Fibroblast of the conjunctiva (primary cell): Measurements from ENCODE around the gene CYP11A1.

Experiments used
- DNase-seq: peaks from one replicate; pipeline ENCODE4 v3.0.0-alpha.2; 2010; ENCODE audit warnings: low read depth

Gene CYP11A1

GRCh38 chr15:74367296-74367854, at the start of gene CYP11A1:
TSS of gene CYP11A1 (minus strand) at chr15:74367646. CDS start at chr15:74367585, 61 bp downstream.
- DNase-seq = no peak

DNA sequence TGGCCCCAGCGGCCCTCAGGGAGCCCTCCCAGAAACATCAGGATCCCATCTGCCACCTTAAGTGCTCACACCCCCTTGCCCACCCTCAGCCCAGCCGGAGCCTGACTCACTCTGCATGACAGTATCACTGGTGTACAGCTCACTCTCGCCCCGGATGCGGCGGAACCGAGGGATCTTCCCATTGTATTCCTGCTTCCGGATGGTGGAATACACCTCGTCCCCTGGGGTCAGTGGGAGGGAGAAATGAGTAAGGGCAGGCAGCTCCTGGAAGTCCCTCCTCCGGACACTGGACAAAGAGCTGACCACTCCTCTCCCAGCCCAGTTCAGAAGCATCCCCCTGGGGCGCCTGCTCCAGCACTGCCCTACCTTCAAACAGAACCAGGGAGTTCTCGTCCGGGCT, 49.8 kb upstream of the CYP11A1 start:
- peak; percentile 27 for DNase-seq

- DNase-seq = no peak
Measured at GRCh38 chr15:74415966-74416916, 48.8 kb upstream of the CYP11A1 start.

DNA sequence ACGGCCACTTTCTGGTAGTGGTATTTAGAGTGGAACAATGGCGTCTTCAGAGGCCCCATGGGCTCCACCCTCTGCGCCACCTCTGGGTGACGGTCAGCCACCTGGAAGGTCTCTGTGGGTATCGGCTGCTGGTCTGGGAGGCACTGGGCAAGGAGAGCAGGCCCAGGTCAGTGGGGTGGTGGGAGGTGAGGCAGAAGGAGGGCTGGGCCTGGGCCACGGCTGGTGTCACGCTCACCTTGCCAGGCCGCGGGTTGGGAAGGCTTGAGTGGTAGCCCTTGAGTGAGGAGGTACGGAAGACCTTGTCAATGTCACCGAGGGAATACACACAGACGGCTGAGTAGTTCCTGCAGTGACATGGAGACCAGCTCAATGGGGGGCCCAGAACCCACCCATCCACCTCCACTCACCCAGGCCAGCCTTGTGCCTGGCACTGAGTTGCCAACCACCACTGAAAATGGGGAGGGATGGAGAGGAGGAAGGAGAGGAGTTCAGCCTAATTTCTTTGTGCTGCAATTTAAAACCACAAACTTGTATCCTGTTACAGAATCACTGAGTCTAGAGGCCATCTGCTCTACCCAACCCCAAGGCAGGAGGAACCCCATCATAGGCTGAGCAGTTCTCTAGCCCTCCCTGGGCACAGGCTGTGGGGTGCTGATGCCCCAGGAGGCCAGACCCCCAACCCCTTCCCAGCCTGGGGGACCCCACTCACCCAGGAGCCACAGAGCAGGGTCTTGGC, 47.3 kb upstream of the CYP11A1 start:
- DNase-seq = no peak

- no peak for DNase-seq
Measured at GRCh38 chr15:74414081-74414580, 46.7 kb upstream of the CYP11A1 start.

- no peak for DNase-seq
Measured at GRCh38 chr15:74413350-74414080, 46.1 kb upstream of the CYP11A1 start.

GRCh38 chr15:74412159-74412558, 44.7 kb upstream of the CYP11A1 start:
- no peak for DNase-seq

GRCh38 chr15:74411686-74412085, 44.2 kb upstream of the CYP11A1 start:
- no peak for DNase-seq

DNA sequence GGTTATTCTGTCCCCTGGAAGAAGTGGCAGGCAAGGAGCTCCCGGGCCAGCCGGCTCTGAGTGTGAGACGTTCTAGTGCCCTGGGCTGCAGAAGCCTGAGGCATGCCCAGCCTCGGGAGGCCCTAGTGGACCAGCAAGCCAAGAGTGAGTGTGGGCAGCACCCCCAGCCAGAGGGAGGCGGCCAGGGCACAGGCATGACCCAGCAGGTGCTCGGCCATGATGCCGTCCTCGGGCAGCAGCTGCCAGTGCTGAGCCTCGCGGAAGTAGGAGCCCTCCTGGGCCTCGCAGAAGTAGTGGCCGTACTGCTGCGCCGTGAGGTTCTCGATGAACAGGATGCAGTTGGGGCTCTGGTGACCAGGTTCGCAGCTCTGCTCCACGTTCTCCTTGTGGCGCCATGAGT, 43.1 kb upstream of the CYP11A1 start:
- no peak for DNase-seq

GRCh38 chr15:74409225-74409624, 41.8 kb upstream of the CYP11A1 start:
- no peak for DNase-seq

DNA sequence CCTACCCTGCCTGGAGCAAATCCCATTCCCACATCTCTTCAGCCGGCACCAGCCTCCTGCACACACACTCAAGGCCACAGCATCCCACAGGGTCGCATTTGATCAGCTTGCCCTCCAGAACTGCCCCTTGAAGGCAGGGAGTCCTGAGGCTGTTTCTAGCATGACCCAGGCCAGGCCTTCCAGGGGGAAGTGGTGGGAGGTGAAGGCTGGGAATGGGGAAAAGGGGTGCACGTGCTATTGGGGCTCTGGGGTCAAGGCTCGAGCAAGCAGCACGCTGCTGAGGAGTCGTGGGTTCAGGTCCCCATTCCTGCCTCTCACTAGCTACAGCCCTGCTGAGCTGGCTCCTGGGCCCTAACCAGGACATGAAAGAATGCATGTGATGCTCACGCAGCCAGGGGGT, 41.4 kb upstream of the CYP11A1 start:
- DNase-seq = no peak

DNA sequence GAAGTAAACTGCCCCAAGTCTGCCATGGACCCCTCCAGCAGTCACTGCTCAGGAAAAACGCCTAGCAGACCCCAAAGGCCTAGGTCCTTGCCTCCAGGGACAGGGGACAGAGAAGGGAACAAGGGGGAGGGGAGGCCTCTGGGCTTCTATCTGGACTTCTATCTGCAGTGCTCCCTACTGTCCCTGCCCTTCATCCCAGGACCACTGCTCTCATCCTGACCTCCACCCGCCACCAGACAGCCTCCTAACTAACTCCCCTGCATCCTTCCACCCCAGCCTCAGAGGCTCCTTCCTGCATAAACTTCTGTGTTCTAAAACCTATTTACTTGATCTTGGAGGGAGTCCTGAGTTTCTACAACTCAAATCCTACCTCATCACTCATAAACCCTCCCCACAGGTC, 40.9 kb upstream of the CYP11A1 start:
- DNase-seq = no peak

DNA sequence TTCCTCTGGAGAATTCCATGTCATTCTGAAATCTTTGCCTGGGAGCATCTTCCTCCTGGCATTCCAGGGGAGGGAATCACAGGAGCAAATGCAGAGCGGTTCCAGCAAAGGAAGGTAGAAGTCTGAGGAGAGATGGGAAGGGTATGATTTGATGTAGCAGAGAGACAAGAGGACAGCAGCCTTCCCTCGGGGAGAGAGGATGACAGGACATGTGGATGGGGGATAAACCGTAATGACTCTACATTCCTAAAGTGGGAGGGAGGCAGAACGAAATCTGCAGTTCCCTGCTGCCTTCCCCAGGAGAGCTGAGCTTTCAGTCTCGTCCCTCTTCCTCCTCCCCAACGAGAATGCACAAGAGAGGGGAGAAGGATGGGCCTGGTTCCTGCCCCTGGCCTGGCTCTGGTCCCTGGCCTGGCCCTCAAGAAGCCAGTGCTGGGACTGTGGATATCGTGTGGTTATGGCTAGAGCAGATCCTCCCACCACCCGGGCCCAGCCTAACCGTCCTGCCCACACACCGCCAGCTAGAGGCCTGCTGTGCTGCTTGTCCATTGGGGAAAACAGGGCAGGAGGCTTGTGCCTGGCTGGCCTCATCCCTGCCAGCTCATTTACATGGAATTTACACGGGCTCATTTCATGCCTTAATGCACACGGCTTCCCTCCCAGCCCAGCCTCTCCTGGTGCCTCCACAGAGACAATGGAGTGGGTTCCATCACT, 39.7 kb upstream of the CYP11A1 start:
- DNase-seq = peak; percentile 67

GRCh38 chr15:74406517-74406916, 39.1 kb upstream of the CYP11A1 start:
- DNase-seq = no peak

DNA sequence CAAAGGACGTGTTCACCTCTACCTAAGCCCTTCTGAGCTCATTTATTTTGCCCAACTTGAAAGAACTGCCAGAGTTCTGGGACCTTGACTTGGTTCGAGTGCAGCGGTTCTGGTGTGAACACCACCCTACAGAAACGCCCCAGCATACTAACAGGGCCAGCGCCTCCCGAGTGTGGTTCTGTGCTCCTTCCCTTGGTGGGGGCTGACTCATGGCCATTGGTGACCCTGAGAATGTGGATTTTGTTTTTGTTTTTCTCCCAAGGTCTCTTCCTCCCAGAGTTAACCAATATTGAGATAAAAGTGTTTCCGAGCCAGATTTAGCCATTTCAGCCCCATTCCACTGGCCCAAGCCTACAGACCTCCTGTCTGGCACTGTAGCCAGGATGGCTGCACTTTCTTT, 38.4 kb upstream of the CYP11A1 start:
- DNase-seq = no peak

- DNase-seq = no peak
Measured at GRCh38 chr15:74403991-74404563, 36.6 kb upstream of the CYP11A1 start.

GRCh38 chr15:74403588-74403919, 36.1 kb upstream of the CYP11A1 start:
- DNase-seq = no peak

DNA sequence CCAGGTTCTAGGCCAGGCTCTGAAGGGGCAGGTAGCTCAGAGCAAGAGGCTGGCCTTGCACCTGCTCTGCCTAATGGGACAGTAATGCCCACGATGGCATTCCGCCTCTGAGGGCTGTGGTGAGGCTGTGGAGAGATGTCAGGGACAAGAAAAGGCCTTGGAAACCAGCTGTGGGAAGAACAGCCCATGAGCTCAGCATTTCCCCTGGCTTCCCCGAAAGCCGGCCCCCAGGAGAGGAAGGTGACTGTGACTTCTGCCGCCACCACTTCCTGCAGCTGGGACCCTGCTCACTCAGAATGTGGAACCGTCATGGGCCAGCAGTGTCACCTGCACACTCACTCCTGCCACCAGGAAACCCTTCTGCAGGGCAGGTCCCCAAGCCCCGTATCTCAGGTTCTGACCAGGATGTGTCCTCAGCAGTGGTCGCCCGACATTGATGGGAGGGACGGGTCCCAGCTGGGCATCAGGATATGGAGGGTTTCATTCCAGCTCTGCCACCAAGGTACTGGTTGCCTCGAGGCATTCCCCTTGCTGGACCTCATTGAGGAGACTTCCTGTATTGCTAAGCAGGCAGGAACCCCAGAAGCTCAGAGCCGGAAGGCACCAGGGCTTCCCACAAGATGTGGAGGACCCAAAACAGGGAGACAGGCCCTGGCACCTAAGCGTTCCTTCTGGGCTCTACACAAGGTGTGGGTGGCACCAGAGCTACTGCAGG, 35.6 kb upstream of the CYP11A1 start:
- no peak for DNase-seq

GRCh38 chr15:74402337-74402841, 34.9 kb upstream of the CYP11A1 start:
- no peak for DNase-seq
